Esophagus squamous epithelium (tissue), 5 donors: ENCODE measurements around the gene COPS9. TPM values are rescaled to one million over a fixed set of nuclear protein-coding genes. Genes with fewer than 3 reads are reported as not detected.

Source experiments
- DNase-seq: peaks from one replicate; lab custom pipeline; 2025; lab: John Stamatoyannopoulos, UW
- H3K27ac ChIP-seq, 4 donors: fragments of 200-600 bp; sonication (generic); one replicate each; pipeline ENCODE4 v1.5.1; 2016 to 2019; ENCODE audit warnings: mild to moderate bottlenecking in 1 of 4
- H3K27me3 ChIP-seq, 4 donors: fragments of 200-600 bp; sonication (generic); 1 replicate in 3 of 4; 2 replicates in 1 of 4; pipeline versions ENCODE4 v1.5.1 to v1.6.0; 2017 to 2021; ENCODE audit warnings: antibody characterized with exemption in 1 of 4
- H3K36me3 ChIP-seq, 3 donors: fragments of 200-600 bp; sonication (generic); one replicate each; pipeline ENCODE4 v1.5.1; 2016 to 2019
- H3K4me1 ChIP-seq, 3 donors: fragments of 200-600 bp; sonication (generic); one replicate each; pipeline ENCODE4 v1.5.1; 2017 to 2019
- H3K4me3 ChIP-seq, 4 donors: fragments of 200-600 bp; sonication (generic); 1 replicate in 3 of 4; 2 replicates in 1 of 4; pipeline ENCODE4 v1.5.1; 2016 to 2019; ENCODE audit warnings: mild to moderate bottlenecking in 2 of 4, moderate library complexity in 1 of 4
- H3K9me3 ChIP-seq, 3 donors: fragments of 200-600 bp; sonication (generic); one replicate each; pipeline ENCODE4 v1.5.1; 2016 to 2019
- POLR2A ChIP-seq, 4 donors: fragments of 450-650 bp; IDR thresholded peaks; one replicate each; pipeline ENCODE4 v1.6.1; 2017; ENCODE audit warnings: antibody characterized with exemption in 4 of 4, mild to moderate bottlenecking in 4 of 4, moderate library complexity in 3 of 4
- WGBS, 2 donors: methylation state at CpG; one replicate each; pipeline ENCODE4 v1.1.5; 2018; 5-methylcytosine and 5-hydroxymethylcytosine counted together
- intact Hi-C: fragments of 100-400 bp; cut with DNase I; formaldehyde crosslinking; loops from one replicate; pipeline ENCODE4 v1.15.0; 2022
- total RNA-seq, 4 donors: library from RNA; depleted of rRNA; stranded (reverse); fragments of >200 nt; gene quantifications; one replicate each; pipeline ENCODE4 v1.1.0, GENCODE V29; 2016
- TF ChIP-seq, protein P1 (sequence below), 6 experiments: fragments of 450-650 bp in 4 of 6; fragments of 200-600 bp in 2 of 6; sonication (generic) in 2 of 6; IDR thresholded peaks; one replicate each; pipeline ENCODE4 v1.5.1; 2016 to 2019; ENCODE audit warnings: antibody characterized with exemption in 6 of 6, mild to moderate bottlenecking in 4 of 6, moderate library complexity in 4 of 6
- donor health status: DM: yes; HTN: yes; CAD: no.

COPS9 gene
- total RNA-seq, 4 donors from 2014 or later = 103 to 225 (median 195) TPM

DNA sequence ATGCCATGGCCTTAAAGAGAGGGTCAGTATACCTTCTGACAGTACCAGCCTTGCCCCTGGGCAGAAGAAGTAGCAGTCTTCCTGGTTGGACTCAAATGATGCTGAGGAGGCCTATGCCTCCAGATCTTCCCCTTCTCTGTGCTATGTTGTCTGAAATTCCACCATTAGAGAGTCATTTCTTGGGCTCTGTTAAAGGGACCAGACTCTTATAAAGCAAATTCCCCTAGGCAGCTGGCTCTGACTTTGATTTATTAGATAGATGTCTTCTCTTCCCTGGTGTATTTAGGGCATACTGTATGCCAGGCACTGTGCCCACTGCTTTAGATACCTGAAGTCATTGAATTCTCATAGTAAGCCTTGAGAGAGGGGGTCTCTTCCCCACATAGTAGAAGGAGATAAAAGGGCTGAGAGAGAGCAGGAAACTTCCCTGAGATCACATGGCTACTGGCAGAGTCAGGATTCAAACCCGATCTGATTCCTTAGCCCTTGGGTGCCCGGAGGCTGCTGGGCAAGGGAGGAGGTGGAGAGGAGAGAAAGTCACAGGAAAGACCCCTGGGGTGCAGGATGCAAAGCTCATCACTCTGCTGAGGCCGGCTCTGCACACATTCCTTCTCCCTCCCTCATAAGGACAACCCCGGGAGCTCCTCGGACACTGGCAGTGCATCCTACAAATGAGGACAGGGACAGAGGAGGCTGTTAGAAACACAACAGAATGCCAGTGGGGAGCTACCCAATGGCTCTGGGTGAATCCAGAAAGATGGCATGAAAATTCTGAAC, 23.0 kb downstream of the COPS9 start:
- H3K36me3 ChIP-seq = no peaks in the 10 kb centered on the region
- DNase-seq = no peak
- no peaks in the 10 kb centered on the region for H3K9me3 ChIP-seq
- no peak overlapping the region for H3K27ac ChIP-seq
- H3K4me1 ChIP-seq = no peaks in the 10 kb centered on the region
- H3K4me3 ChIP-seq = no peak overlapping the region
- H3K27me3 ChIP-seq = peaks cover 0 to 48% (median 0%) of the 10 kb centered on the region in 4 donors
- intact Hi-C loops = no loop called here
- TF ChIP-seq, protein P1, sequence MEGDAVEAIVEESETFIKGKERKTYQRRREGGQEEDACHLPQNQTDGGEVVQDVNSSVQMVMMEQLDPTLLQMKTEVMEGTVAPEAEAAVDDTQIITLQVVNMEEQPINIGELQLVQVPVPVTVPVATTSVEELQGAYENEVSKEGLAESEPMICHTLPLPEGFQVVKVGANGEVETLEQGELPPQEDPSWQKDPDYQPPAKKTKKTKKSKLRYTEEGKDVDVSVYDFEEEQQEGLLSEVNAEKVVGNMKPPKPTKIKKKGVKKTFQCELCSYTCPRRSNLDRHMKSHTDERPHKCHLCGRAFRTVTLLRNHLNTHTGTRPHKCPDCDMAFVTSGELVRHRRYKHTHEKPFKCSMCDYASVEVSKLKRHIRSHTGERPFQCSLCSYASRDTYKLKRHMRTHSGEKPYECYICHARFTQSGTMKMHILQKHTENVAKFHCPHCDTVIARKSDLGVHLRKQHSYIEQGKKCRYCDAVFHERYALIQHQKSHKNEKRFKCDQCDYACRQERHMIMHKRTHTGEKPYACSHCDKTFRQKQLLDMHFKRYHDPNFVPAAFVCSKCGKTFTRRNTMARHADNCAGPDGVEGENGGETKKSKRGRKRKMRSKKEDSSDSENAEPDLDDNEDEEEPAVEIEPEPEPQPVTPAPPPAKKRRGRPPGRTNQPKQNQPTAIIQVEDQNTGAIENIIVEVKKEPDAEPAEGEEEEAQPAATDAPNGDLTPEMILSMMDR (IDR thresholded peaks at IDR 0.05) = no peak
- TF ChIP-seq POLR2A (IDR thresholded peaks at IDR 0.05) = no peak
- 36% methylated on average over 4 of the region's 5 CpGs; no CpG with 5 or more reads in 1 of the 2 donors for WGBS, 2 donors

DNA sequence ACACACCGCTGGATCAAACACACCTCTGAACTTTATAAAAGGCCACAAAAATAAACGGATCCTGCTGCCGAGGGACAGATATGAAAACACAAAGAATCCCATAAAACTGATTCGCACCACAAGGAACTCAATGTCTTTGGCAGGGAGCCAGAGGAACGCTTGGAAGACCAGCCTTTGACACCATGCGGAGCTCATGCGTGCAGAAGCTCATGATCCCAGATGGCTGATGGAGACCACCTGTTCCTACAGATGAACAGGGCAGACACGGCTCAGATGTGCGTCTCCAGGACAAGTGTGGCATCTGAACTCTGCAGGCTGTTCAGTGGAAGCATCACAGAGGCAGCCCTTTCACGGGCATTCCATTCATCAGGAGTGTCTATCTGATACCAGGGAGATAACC, 24.9 kb downstream of the COPS9 start:
- H3K9me3 ChIP-seq = no peaks in the 10 kb centered on the region
- no peak overlapping the region for H3K27ac ChIP-seq
- WGBS, 2 donors = 51 to 65% methylated on average over 10 of the region's 10 CpGs
- H3K4me1 ChIP-seq = no peaks in the 10 kb centered on the region
- H3K36me3 ChIP-seq = no peaks in the 10 kb centered on the region
- H3K27me3 ChIP-seq = peaks cover 0 to 60% (median 0%) of the 10 kb centered on the region in 4 donors
- no peak for TF ChIP-seq POLR2A (IDR thresholded peaks at IDR 0.05)
- TF ChIP-seq, protein P1 (IDR thresholded peaks at IDR 0.05) = no peak
- H3K4me3 ChIP-seq = no peak overlapping the region
- DNase-seq = no peak
- intact Hi-C loops = no loop called here

DNA sequence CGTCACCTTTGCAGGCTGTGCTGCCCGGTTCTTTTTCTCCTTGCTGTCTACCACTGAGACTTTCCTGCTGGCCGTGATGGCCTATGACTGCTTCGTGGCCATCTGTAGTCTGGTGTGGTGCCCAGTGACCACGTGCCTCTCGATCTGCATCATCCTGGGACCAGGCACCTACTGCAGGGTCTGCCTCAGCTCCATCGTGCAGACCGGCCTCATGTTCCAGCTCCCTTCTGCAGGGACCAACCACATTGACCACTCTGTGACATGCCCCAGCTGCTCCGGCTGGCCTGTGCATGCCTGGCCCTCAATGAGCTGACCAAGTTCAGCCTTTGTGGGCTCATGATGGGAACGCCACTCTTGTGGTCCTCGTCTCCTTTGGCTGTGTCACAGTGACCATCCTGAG, 26.7 kb downstream of the COPS9 start:
- Histone ChIP-seq H3K4me3 (no peak overlapping the region), H3K27ac (no peak overlapping the region), H3K36me3 (no peaks in the 10 kb centered on the region), H3K4me1 (no peaks in the 10 kb centered on the region), H3K27me3 (peaks cover 0 to 68% (median 0%) of the 10 kb centered on the region in 4 donors), H3K9me3 (no peaks in the 10 kb centered on the region)
- WGBS, 2 donors = 60 to 76% methylated on average over 8 to 10 of the region's 11 CpGs
- intact Hi-C loops = no loop called here
- DNase-seq = no peak
- TF ChIP-seq, protein P1 (IDR thresholded peaks at IDR 0.05) = no peak
- no peak for TF ChIP-seq POLR2A (IDR thresholded peaks at IDR 0.05)

DNA sequence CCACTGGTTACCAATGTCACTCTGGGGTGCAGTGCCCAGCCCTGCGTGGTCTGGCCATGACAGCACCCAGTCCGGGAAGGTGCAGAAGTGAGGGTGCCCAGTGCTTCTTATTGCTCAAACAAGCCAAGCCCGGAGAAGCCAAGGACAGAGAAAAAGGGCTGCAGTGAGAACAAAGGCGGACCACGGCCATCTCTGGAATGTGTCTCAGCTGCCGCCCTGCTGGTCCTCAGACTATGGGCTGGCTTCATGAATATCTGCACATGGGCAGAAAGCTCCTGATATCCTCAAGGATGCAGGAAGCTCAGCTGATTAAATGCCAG, 28.7 kb downstream of the COPS9 start:
- H3K27ac ChIP-seq = no peak overlapping the region
- H3K4me3 ChIP-seq = no peak overlapping the region
- H3K27me3 ChIP-seq = peaks cover 0 to 58% (median 0%) of the 10 kb centered on the region in 4 donors
- no peaks in the 10 kb centered on the region for H3K9me3 ChIP-seq
- 57% methylated on average over 4 of the region's 6 CpGs; no CpG with 5 or more reads in 1 of the 2 donors for WGBS, 2 donors
- intact Hi-C loops = no loop called here
- no peak for TF ChIP-seq POLR2A (IDR thresholded peaks at IDR 0.05)
- TF ChIP-seq, protein P1 (IDR thresholded peaks at IDR 0.05) = no peak
- H3K36me3 ChIP-seq = no peaks in the 10 kb centered on the region
- no peaks in the 10 kb centered on the region for H3K4me1 ChIP-seq
- DNase-seq = no peak

DNA sequence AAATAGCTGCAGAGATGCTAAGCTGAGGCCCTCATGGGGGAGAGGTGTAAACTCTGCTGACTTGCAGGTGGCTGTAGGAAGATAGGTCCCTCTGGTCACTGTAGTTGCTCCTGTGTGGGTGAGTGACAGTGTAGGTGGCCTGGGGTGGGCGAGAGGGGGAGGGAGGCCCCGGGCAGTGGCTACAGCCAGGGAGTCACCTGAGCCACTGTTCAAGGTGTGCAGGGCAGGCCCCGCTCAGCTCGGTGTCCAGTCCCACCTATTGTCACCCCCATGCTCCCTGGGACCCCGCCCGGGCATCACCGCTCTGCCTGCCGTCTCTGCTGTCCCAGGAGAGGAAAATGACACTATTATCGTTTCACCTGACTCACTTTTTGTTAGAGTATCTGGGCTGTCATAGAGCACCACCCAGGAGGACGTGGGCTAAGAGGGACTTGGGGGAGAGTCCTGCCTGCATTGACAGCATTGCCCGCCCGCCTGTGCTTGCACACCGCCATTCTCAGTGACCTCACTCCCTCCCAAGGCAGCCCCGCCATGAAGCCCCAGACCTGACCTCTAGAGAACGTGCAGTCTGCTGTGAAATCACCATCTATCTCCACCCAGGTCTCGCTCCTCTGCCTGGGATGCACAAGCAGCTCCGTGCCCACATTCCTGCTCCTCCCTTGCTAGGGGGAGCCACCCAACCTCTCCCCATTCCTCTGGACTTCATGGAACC, 29.2 kb downstream of the COPS9 start:
- Histone ChIP-seq H3K27ac (no peak overlapping the region), H3K4me1 (no peaks in the 10 kb centered on the region), H3K4me3 (no peak overlapping the region), H3K27me3 (peaks cover 0 to 55% (median 0%) of the 10 kb centered on the region in 4 donors), H3K9me3 (no peaks in the 10 kb centered on the region), H3K36me3 (no peaks in the 10 kb centered on the region)
- intact Hi-C loops = no loop called here
- no peak for DNase-seq
- TF ChIP-seq POLR2A (IDR thresholded peaks at IDR 0.05) = no peak
- TF ChIP-seq, protein P1 (IDR thresholded peaks at IDR 0.05) = no peak
- 67 to 74% methylated on average over 9 to 14 of the region's 17 CpGs for WGBS, 2 donors
